Islet precursor cell (in vitro differentiated cells): ENCODE results near the gene PSMC3.

Experiments used
- DNase-seq: peaks from one replicate; pipeline ENCODE4 v3.0.0-alpha.2; 2018

The PSMC3 gene

GRCh38 chr11:47411884-47412746 is 14.1 kb downstream of the PSMC3 start:
- DNase-seq: peak; percentile 83

GRCh38 chr11:47410370-47411264 is 15.6 kb downstream of the PSMC3 start:
- DNase-seq: no peak

- peak; percentile 60 for DNase-seq
Observed at GRCh38 chr11:47409440-47410369, 16.5 kb downstream of the PSMC3 start.

GRCh38 chr11:47408598-47409439 is 17.4 kb downstream of the PSMC3 start:
- peak; percentile 80 for DNase-seq

GRCh38 chr11:47407746-47408590 is 18.3 kb downstream of the PSMC3 start, which contains the start of gene SLC39A13:
Gene SLC39A13 (plus strand): TSS chr11:47408590. CDS start chr11:47410095, 1,505 bp downstream.
- DNase-seq: peak; percentile 98

GRCh38 chr11:47406896-47407745 is 19.1 kb downstream of the PSMC3 start:
- no peak for DNase-seq

GRCh38 chr11:47403571-47403970 is 22.7 kb downstream of the PSMC3 start:
- no peak for DNase-seq

- DNase-seq: no peak
Observed at GRCh38 chr11:47403135-47403534, 23.1 kb downstream of the PSMC3 start.

- no peak for DNase-seq
Observed at GRCh38 chr11:47400768-47401279, 25.4 kb downstream of the PSMC3 start.

GRCh38 chr11:47399860-47400767 is 26.1 kb downstream of the PSMC3 start:
- DNase-seq: no peak

GRCh38 chr11:47398551-47398950 is 27.7 kb downstream of the PSMC3 start:
- no peak for DNase-seq

- no peak for DNase-seq
Observed at GRCh38 chr11:47398011-47398410, 28.2 kb downstream of the PSMC3 start.

- no peak for DNase-seq
Observed at GRCh38 chr11:47396049-47396320, 30.3 kb downstream of the PSMC3 start.

- no peak for DNase-seq
Observed at GRCh38 chr11:47395223-47396048, 30.8 kb downstream of the PSMC3 start.

- no peak for DNase-seq
Observed at GRCh38 chr11:47394322-47395222, 31.7 kb downstream of the PSMC3 start.

- DNase-seq: no peak
Observed at GRCh38 chr11:47394050-47394321, 32.3 kb downstream of the PSMC3 start.
